Vagina (tissue), 2 donors: ENCODE results near the gene TSC2.

Experiments
- POLR2A ChIP-seq, 2 donors: fragments of 450-650 bp; IDR thresholded peaks; one replicate each; pipeline ENCODE4 v1.6.1; 2017; ENCODE audit warnings: antibody characterized with exemption in 2 of 2, mild to moderate bottlenecking in 2 of 2, moderate library complexity in 2 of 2
- POLR2AphosphoS5 ChIP-seq, 2 donors: sonication (generic); formaldehyde crosslinking; IDR thresholded peaks; one replicate each; pipeline ENCODE4 v1.9.0; 2017; ENCODE audit warnings: antibody characterized with exemption in 2 of 2, mild to moderate bottlenecking in 2 of 2, low read depth in 1 of 2; ENCODE audit not compliant: insufficient read depth in 1 of 2

- TF ChIP-seq POLR2AphosphoS5 (IDR thresholded peaks at IDR 0.05; ENCODE audit: insufficient read depth in 1 of 2, low read depth in 1 of 2) (no peak), POLR2A (IDR thresholded peaks at IDR 0.05) (no peak)
Observed at GRCh38 chr16:2060346-2060745, 12.6 kb downstream of the TSC2 start.
